ENCODE results near the gene CPZ. TPM values are rescaled to one million over a fixed set of nuclear protein-coding genes. Genes with fewer than 3 reads are reported as not detected.

CPZ gene
- total RNA-seq, 2 experiments from 2014 or later: not detected

DNA sequence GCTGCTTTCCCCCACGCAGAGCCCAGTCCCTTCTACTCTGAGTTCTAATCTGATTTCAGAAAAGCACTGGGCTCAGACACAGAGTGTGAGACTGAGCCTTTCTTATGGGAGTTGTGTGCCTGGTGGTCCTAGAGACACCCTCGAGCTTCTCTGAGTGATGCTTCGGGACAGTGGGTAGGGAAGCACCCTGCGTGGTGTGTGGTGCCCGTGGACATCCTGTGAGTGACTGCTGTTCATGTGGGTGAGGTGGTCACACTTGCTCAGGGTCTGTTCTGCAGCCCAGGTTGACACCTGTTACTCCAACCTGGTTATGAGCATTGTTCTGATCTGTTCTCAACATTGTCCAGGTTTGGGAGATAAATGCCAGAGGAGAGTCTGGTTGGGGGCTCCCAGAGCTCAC is 6.3 kb upstream of the CPZ start:
- no peak overlapping the region for H3K27ac Mint-ChIP-seq
- H3K36me3 Mint-ChIP-seq (ENCODE audit: low read depth): no peaks in the 10 kb centered on the region
- H3K4me1 Mint-ChIP-seq (ENCODE audit: low read depth): no peaks in the 10 kb centered on the region
- peaks cover 9% of the 10 kb centered on the region for H3K27me3 Mint-ChIP-seq (ENCODE audit: low read depth)
- intact Hi-C loops (cut with micrococcal nuclease): no loop called here
- no peak overlapping the region for H3K4me3 Mint-ChIP-seq
- no peak for DNase-seq
- H3K9me3 Mint-ChIP-seq: no peaks in the 10 kb centered on the region
- CTCF ChIA-PET: no interaction called here

DNA sequence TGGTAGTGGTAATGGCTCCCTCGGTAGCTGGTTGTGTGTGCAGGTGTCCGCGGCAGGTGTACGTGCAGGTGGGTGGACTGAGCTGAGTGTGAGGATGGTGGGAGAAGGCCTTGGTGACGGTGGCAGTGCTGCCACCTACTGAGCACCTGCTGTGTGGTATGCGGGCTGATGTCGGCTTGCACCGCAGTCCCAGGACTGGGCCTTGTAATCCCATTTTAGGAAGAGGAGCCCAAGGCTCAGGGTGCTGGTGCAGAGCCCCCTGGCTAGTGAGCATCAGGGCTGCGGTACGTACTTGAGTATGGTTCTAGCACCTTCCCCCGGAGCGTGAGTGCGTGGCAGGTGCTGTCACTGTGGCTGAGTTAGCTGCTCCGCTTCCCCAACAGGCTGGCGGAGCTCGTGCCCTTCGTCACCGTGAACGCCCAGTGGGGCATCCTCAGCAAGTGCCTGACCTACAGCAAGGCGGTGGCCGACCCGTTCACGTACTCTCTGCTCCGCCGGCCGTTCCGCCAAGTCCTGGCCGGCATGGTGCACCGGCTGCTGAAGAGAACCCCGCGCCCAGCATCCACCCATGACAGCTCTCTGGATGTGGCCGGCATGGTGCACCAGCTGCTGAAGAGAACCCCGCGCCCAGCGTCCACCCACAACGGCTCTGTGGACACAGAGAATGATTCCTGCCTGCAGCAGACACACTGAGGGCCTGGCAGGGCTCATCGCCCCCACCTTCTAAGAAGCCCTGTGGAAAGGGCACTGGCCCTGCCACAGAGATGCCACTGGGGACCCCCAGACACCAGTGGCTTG is 5.7 kb upstream of the CPZ start:
- H3K27me3 Mint-ChIP-seq (ENCODE audit: low read depth): peaks cover 9% of the 10 kb centered on the region
- DNase-seq: no peak
- H3K4me3 Mint-ChIP-seq: no peak overlapping the region
- no peaks in the 10 kb centered on the region for H3K36me3 Mint-ChIP-seq (ENCODE audit: low read depth)
- no peak overlapping the region for H3K27ac Mint-ChIP-seq
- intact Hi-C loops (cut with micrococcal nuclease): no loop called here
- H3K4me1 Mint-ChIP-seq (ENCODE audit: low read depth): no peaks in the 10 kb centered on the region
- CTCF ChIA-PET: no interaction called here
- H3K9me3 Mint-ChIP-seq: no peaks in the 10 kb centered on the region

DNA sequence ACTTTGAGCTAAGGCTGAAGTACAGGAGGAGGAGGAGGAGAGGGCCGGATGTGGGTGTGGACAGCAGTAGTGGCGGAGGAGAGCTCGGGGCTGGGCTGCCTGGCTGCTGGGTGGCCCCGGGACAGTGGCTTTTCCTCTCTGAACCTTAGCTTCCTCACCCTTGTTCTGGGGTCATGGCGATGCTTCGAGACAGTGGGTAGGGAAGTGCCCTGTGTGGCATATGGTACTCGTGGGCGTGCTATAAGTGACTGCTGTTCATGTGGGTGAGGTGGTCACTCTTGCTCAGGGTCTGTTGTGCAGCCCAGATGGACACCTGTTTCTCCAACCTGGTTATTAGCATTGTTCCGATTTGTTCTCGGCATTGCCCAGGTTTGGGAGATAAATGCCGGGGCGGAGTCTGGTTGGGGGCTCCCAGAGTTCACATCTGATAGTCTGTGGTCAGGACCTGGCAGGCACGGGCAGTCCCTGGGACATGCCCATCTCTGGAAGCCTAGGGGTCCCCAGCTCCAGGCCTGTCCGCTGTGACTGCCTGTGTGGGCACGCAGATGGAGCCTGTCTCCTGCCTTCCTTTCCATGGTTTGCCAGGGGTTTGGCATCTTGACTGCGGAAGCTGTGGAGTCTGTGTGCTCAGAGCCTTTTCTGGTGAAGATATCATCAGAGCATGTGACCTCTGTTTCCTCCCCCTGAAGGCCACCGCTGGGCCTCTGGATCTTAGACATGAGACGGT is 4.9 kb upstream of the CPZ start:
- H3K27me3 Mint-ChIP-seq (ENCODE audit: low read depth): peaks cover 4% of the 10 kb centered on the region
- no peaks in the 10 kb centered on the region for H3K4me1 Mint-ChIP-seq (ENCODE audit: low read depth)
- H3K36me3 Mint-ChIP-seq (ENCODE audit: low read depth): no peaks in the 10 kb centered on the region
- intact Hi-C loops (cut with micrococcal nuclease): no loop called here
- H3K27ac Mint-ChIP-seq: no peak overlapping the region
- H3K4me3 Mint-ChIP-seq: no peak overlapping the region
- CTCF ChIA-PET: no interaction called here
- no peak for DNase-seq
- no peaks in the 10 kb centered on the region for H3K9me3 Mint-ChIP-seq

DNA sequence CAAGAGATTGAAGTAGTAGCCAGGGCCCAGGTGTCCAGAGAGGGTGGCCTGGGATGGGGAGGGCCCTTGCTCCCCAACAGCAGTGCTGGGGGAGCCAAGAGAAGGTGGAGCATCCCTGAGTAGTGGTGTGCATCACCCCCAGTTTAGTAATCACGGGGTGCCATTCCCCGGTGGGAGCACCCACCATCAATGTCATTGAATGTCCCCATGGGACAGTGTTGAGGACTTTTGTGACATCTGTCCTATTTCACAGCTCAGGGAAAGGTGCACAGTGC is 4.4 kb upstream of the CPZ start:
- H3K9me3 Mint-ChIP-seq: no peaks in the 10 kb centered on the region
- CTCF ChIA-PET: no interaction called here
- no peak overlapping the region for H3K27ac Mint-ChIP-seq
- intact Hi-C loops (cut with micrococcal nuclease): no loop called here
- H3K27me3 Mint-ChIP-seq (ENCODE audit: low read depth): peaks cover 6% of the 10 kb centered on the region
- no peak overlapping the region for H3K4me3 Mint-ChIP-seq
- H3K4me1 Mint-ChIP-seq (ENCODE audit: low read depth): no peaks in the 10 kb centered on the region
- no peaks in the 10 kb centered on the region for H3K36me3 Mint-ChIP-seq (ENCODE audit: low read depth)
- DNase-seq: no peak

DNA sequence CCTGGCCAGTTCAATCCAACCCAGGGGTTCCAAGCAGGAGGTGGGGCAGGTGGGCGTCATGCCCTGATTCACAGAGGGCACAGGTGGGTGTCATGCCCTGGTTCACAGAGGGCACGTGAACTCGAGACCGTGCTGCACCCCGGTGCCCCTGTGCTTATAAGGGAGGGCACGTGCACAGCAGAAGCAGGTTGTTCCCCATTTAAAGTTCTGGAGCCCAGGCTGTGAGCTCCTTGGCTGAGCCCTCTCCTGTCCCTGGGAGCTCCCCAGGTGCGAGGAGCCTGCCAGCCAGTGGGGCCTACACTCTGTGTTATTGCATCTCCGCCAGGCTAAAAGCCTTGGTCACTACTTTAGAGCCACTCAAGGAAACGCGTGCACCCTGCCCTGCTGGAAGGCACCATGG is 3.2 kb upstream of the CPZ start:
- Mint-ChIP-seq H3K4me3 (no peak overlapping the region), H3K36me3 (ENCODE audit: low read depth) (no peaks in the 10 kb centered on the region), H3K4me1 (ENCODE audit: low read depth) (no peaks in the 10 kb centered on the region), H3K27ac (no peak overlapping the region), H3K27me3 (ENCODE audit: low read depth) (peaks cover 11% of the 10 kb centered on the region), H3K9me3 (no peaks in the 10 kb centered on the region)
- intact Hi-C loops (cut with micrococcal nuclease): no loop called here
- no peak for DNase-seq
- CTCF ChIA-PET: no interaction called here

DNA sequence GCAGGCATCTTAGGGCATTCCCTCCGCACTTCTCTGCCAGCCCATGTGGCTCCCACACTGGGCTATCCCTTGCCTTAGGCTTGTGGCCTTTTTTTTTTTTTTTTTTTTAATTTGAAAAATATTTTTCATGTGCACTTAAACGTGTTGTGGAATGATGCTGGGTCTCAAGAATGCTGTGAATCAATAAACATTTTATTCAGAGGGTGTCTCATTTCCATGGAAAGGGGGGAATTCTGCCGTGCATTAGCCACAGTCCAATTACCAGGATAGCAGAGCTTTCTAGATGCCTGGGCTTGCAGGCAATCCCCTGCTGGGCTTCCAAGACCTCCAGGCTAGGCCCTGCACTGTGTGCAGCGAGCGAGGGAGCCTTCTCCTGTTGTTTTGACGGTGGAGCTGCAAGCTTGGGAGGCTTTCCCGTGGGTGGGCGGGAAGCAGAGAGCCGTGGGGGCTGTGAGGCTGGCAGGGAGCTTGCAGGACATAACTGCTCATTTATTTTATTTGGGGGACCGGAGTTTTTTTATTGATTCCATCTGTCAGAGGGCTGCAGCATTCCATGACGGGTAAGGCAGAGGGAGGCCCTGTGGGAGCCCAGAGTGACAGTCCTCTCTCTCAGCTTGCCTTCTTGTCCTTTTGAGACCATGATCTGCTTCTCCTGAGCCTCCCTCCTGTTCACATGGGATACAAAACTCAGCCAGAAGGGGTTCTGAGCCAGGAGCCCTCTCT is 2.6 kb upstream of the CPZ start:
- intact Hi-C loops (cut with micrococcal nuclease): no loop called here
- Mint-ChIP-seq H3K27ac (no peak overlapping the region), H3K9me3 (no peaks in the 10 kb centered on the region), H3K4me1 (ENCODE audit: low read depth) (no peaks in the 10 kb centered on the region), H3K27me3 (ENCODE audit: low read depth) (peaks cover 12% of the 10 kb centered on the region), H3K36me3 (ENCODE audit: low read depth) (no peaks in the 10 kb centered on the region), H3K4me3 (no peak overlapping the region)
- DNase-seq: no peak
- CTCF ChIA-PET: no interaction called here

DNA sequence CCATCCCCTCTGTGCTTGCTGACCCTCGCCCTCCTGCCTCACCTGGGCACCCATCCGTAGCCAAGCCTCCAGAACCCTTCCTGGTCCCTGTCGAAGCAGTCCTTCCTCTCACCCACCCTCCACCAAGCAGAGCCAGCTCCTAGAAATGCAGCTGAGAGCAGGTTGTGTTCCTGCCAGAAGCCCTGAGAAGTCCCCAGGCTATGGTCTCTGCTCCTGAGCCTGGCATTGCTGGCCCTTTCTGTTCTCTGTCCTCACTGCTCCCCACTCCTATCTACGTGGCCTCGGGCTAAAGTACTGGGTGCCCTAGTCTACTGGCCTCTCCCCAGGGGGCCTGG is 2.1 kb upstream of the CPZ start:
- Mint-ChIP-seq H3K4me3 (no peak overlapping the region), H3K4me1 (ENCODE audit: low read depth) (no peaks in the 10 kb centered on the region), H3K27me3 (ENCODE audit: low read depth) (peaks cover 12% of the 10 kb centered on the region), H3K27ac (no peak overlapping the region), H3K9me3 (no peaks in the 10 kb centered on the region), H3K36me3 (ENCODE audit: low read depth) (no peaks in the 10 kb centered on the region)
- DNase-seq: no peak
- CTCF ChIA-PET: no interaction called here
- intact Hi-C loops (cut with micrococcal nuclease): no loop called here

DNA sequence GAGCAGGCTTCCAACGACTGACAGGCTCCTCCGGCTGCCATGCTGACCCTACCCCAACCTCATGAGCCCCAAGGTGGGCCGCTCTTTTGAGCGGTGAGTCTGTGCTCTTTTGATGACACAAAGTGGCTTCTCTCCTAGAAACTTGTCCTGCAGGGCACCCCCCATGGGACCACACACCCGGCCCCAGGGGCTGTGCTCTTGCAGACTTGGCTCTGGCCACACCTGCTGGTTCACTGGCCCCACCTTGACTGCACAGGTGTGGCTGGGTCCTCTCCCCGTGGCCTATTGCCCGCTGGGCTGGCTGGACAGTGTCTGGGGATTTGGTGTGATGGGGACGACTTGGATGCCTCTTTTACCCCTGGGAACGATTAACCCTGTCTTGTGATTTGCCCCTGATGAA is 1.5 kb upstream of the CPZ start:
- intact Hi-C loops (cut with micrococcal nuclease): no loop called here
- CTCF ChIA-PET: no interaction called here
- H3K4me3 Mint-ChIP-seq: no peak overlapping the region
- H3K9me3 Mint-ChIP-seq: no peaks in the 10 kb centered on the region
- no peaks in the 10 kb centered on the region for H3K36me3 Mint-ChIP-seq (ENCODE audit: low read depth)
- no peak for DNase-seq
- no peak overlapping the region for H3K27ac Mint-ChIP-seq
- H3K27me3 Mint-ChIP-seq (ENCODE audit: low read depth): peaks cover 12% of the 10 kb centered on the region
- H3K4me1 Mint-ChIP-seq (ENCODE audit: low read depth): no peaks in the 10 kb centered on the region

DNA sequence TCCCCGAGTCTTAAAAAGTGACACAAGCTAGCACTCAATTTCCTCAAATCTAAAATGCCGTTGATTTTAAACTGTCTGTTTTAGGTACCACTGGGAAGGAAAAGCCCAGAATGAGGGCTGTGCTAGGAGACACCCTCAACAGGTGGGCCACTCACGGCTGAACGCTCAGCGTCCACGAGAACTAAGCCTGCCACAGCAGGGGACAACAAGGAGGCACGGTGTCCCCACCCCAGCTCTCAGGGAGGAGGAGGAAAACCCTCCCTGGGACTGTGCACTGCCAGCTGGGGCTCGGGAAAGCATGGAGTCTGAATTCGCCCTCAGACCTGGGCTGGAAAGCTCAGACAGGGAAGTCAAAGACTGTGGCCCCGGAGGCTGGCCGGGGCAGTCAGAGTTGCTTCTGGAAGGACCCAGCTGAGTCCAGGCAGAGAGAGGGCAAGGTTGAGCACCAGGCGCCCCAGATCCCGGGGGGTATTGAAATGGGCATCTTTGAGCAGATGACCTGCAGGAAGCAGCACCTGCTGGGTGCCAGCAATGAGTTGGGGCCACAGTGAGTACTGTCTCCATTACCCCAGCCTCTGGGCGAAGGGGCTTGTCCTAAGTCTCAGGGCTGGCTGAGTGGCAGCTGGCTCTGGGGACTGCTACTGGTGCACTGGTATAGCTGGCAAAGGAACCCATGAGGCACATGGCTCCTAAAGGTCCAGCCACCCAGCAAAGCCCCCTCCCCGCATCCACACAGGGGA is 769 bp upstream of the CPZ start:
- no peaks in the 10 kb centered on the region for H3K9me3 Mint-ChIP-seq
- H3K4me3 Mint-ChIP-seq: no peak overlapping the region
- no peaks in the 10 kb centered on the region for H3K36me3 Mint-ChIP-seq (ENCODE audit: low read depth)
- H3K27me3 Mint-ChIP-seq (ENCODE audit: low read depth): peaks cover 12% of the 10 kb centered on the region
- no peak for DNase-seq
- H3K4me1 Mint-ChIP-seq (ENCODE audit: low read depth): no peaks in the 10 kb centered on the region
- CTCF ChIA-PET: no interaction called here
- H3K27ac Mint-ChIP-seq: no peak overlapping the region
- intact Hi-C loops (cut with micrococcal nuclease): no loop called here

DNA sequence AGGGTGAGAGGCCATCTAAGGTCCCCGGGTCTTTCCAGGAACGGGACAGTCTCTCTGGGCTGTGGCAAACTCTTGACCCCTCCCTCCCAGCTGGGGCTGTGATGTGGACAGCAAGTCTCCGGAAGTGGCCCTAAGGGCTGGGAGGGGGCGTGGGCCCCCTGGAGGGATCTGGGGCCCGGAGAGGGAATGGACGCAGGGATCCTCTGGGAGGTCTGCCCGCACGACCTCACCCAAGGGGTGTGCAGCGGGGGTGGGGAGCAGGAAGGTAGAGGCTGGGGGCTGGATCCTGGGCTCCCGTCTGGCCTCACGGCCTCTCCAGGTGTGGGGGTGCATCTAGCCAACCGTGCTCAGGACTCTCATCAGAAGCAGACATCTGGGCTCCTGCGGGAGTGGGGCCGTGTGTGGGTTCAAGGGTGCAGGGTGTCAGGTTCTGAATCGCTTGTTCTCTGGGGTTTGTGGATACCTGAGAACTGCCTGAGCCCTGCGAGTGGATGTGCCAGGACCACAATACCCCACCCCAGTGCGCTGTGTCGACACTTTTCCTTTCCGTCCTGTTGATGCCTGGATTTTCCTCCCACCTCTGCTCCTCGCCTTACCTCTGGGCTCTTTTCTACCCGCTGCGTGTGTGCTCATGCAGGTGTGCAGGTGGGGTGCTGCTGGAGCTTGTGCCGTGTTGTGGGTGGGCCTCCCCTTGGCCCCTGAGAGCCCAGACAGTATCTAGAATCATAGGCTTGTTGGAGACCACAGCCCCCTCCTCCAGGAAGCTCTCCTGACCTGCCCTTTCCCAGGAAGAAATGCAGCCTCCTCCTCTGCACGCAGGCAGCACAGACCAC is 915 bp downstream of the CPZ start:
- Mint-ChIP-seq H3K27ac (no peak overlapping the region), H3K27me3 (ENCODE audit: low read depth) (peaks cover 12% of the 10 kb centered on the region), H3K9me3 (no peaks in the 10 kb centered on the region), H3K36me3 (ENCODE audit: low read depth) (no peaks in the 10 kb centered on the region), H3K4me1 (ENCODE audit: low read depth) (no peaks in the 10 kb centered on the region), H3K4me3 (no peak overlapping the region)
- intact Hi-C loops (cut with micrococcal nuclease): loop anchor here (1.0 kb wide), 2 partner anchors 125 to 351 kb away; no protein-coding TSS in a partner anchor
- CTCF ChIA-PET: interaction anchor here (0.7 to 1.3 kb wide), 3 partner anchors 19 to 126 kb away, joined by 3 to 4 read pairs (median 3); no protein-coding TSS in a partner anchor
- DNase-seq: no peak

DNA sequence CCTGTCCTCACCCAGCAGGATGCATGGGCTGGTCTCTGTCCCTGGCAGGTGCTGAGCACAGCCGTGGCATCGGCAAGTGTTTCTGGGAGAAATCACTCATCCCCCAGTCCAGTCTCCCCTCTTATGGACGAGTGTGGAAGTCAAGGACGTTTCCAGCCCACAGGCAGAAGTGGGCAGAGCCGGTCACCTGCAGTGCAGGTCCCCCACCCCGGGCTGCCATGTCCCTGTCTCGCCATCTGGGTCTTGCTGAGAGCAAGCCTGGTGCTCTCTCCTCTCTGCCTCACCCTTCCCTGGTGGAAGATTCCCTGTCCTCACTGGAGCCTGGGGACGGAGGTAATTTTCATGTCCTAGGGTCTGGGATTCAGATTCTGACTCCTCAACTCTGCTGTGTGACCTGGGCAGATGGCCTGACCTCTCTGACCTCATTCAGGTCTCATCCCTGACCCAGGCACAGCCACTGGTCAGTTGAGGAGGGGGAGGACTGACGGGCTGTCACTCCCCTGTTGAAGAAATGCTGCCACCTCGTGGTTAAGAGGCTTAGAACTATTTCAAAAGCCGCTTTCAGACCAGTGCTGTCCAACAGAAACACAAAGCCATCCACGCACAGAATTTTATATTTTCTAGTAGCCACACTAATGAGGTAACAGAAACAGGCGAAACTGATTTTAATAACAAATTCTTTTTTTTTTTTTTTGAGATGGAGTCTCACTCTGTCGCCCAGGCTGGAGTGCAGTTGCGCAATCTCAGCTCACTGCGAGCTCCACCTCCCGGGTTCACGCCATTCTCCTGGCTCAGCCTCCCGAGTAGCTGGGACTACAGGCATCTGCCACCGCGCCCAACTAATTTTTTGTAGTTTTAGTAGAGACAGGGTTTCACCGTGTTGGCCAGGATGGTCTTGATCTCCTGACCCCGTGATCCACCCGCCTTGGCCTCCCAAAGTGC is 1.8 kb downstream of the CPZ start:
- H3K36me3 Mint-ChIP-seq (ENCODE audit: low read depth): no peaks in the 10 kb centered on the region
- no peak overlapping the region for H3K27ac Mint-ChIP-seq
- no peak overlapping the region for H3K4me3 Mint-ChIP-seq
- CTCF ChIA-PET: interaction anchor here (1.3 kb wide), 1 partner anchor 126 kb away, joined by 4 read pairs; no protein-coding TSS in a partner anchor
- no peaks in the 10 kb centered on the region for H3K4me1 Mint-ChIP-seq (ENCODE audit: low read depth)
- no peaks in the 10 kb centered on the region for H3K9me3 Mint-ChIP-seq
- peaks cover 12% of the 10 kb centered on the region for H3K27me3 Mint-ChIP-seq (ENCODE audit: low read depth)
- peak; percentile 45 for DNase-seq
- intact Hi-C loops (cut with micrococcal nuclease): loop anchor here (1.0 kb wide), 2 partner anchors 126 to 352 kb away; no protein-coding TSS in a partner anchor

Measured in activated naive CD4-positive, alpha-beta T cell treated with anti-CD3 and anti-CD28 coated beads for 36 hours (primary cell).